ENCODE measurements around the gene PLXNA2. TPM values are rescaled to one million over a fixed set of nuclear protein-coding genes. Genes with fewer than 3 reads are reported as not detected.
A peak's percentile ranks its signal among the peaks of the same experiment; 100 is the strongest.

The PLXNA2 gene
- total and polyA plus RNA-seq, 11 donors: 9.2 to 28.2 (median 18.0) TPM

DNA sequence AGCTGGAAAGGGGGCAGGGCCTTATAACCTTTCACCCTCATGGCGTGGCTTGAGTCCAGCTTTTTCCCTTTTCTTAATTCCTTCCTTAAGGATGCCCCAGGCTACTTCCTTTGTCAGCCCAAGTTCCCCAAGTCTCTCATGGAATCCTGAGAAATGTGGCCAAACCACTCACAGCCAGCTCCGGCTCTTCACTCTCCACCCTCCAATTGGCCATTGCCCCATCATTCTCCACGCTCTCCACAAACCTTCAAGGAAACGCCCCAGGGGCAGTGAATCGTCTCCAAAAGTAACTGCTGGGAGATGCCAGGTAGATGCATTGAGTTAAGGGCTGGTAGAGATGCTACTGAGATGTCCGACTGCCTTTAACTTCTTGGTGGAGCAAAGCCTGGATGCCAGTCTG lies 219.8 kb downstream of the PLXNA2 start:
- ATAC-seq (no peak), DNase-seq (no peak)
- H3K36me3 ChIP-seq: peaks cover 0 to 34% (median 21%) of the 10 kb centered on the region in 9 donors
- intact Hi-C loops (cut with DNase I): loop anchor here in 9 of 10 donors (2.0 to 10.0 kb wide), 7 partner anchors 68 to 1183 kb away; no protein-coding TSS in a partner anchor
- peaks cover 0 to 48% (median 5%) of the 10 kb centered on the region in 12 donors for H3K4me1 ChIP-seq
- WGBS, 4 donors: 95 to 98% (median 97%) methylated on average over 6 of the region's 6 CpGs
- H3K4me3 ChIP-seq: no peak overlapping the region
- no peaks in the 10 kb centered on the region for H3K27me3 ChIP-seq
- TF ChIP-seq, protein P1, sequence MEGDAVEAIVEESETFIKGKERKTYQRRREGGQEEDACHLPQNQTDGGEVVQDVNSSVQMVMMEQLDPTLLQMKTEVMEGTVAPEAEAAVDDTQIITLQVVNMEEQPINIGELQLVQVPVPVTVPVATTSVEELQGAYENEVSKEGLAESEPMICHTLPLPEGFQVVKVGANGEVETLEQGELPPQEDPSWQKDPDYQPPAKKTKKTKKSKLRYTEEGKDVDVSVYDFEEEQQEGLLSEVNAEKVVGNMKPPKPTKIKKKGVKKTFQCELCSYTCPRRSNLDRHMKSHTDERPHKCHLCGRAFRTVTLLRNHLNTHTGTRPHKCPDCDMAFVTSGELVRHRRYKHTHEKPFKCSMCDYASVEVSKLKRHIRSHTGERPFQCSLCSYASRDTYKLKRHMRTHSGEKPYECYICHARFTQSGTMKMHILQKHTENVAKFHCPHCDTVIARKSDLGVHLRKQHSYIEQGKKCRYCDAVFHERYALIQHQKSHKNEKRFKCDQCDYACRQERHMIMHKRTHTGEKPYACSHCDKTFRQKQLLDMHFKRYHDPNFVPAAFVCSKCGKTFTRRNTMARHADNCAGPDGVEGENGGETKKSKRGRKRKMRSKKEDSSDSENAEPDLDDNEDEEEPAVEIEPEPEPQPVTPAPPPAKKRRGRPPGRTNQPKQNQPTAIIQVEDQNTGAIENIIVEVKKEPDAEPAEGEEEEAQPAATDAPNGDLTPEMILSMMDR (IDR thresholded peaks at IDR 0.05): no peak
- TF ChIP-seq POLR2A (IDR thresholded peaks at IDR 0.05): no peak
- no peak overlapping the region for H3K27ac ChIP-seq
- no peaks in the 10 kb centered on the region for H3K9me3 ChIP-seq

DNA sequence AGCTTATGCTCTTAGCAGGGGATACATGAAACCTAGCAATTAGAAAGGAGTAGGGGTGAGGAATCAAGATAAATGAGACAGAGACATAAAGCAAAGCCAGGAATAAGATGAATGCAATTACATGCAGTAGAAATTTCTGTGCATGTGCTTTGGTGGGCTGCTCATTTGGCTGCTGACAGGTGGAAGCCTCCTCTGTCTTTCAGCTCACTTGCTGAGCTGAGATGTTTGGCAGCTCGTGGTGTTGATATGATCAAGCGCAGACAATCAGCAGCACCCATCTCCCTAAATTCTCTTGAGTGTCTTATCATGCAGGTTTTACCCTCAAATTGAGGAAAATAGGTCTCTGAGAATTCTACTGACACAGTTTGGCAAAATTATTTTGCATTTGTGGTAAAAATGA lies 224.9 kb downstream of the PLXNA2 start:
- WGBS, 4 donors: 80 to 86% (median 80%) methylated on average over 2 of the region's 2 CpGs
- Histone ChIP-seq H3K27me3 (no peaks in the 10 kb centered on the region), H3K27ac (no peak overlapping the region), H3K4me3 (no peak overlapping the region), H3K36me3 (no peaks in the 10 kb centered on the region), H3K9me3 (no peaks in the 10 kb centered on the region), H3K4me1 (peaks cover 0 to 16% (median 0%) of the 10 kb centered on the region in 12 donors)
- no peak for ATAC-seq
- DNase-seq: no peak
- TF ChIP-seq, protein P1 (IDR thresholded peaks at IDR 0.05): no peak
- no peak for TF ChIP-seq POLR2A (IDR thresholded peaks at IDR 0.05)
- intact Hi-C loops (cut with DNase I): no loop called here

DNA sequence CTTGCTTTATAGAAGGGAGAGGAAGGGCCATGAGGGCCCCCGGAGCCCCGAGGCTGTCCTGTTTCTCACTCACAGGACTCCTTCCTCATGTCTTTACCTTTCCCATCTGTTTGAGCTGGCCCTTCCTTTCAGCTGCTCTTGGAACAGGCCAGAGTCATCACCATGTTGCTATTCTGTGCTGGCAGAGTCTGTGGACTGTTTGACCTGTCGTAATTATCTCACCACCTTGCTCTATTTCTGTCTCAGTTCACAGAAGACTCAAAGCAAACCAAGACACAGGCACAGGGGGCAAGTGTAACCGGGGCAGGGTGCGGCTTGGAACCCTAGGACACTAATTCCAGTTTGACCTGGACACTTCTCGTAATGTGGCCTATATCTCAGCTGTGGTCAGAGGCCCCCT lies 228.9 kb downstream of the PLXNA2 start:
- peaks cover 0 to 7% (median 0%) of the 10 kb centered on the region in 12 donors for H3K4me1 ChIP-seq
- TF ChIP-seq, protein P1 (IDR thresholded peaks at IDR 0.05): no peak
- no peak for TF ChIP-seq POLR2A (IDR thresholded peaks at IDR 0.05)
- no peaks in the 10 kb centered on the region for H3K27me3 ChIP-seq
- H3K4me3 ChIP-seq: no peak overlapping the region
- peak in 3 of 4 donors; percentile 36 to 52 (median 44) for ATAC-seq
- H3K36me3 ChIP-seq: no peaks in the 10 kb centered on the region
- WGBS, 4 donors: 68 to 75% (median 71%) methylated on average over 6 of the region's 6 CpGs
- no peak overlapping the region for H3K27ac ChIP-seq
- no peaks in the 10 kb centered on the region for H3K9me3 ChIP-seq
- no peak for DNase-seq
- intact Hi-C loops (cut with DNase I): no loop called here

DNA sequence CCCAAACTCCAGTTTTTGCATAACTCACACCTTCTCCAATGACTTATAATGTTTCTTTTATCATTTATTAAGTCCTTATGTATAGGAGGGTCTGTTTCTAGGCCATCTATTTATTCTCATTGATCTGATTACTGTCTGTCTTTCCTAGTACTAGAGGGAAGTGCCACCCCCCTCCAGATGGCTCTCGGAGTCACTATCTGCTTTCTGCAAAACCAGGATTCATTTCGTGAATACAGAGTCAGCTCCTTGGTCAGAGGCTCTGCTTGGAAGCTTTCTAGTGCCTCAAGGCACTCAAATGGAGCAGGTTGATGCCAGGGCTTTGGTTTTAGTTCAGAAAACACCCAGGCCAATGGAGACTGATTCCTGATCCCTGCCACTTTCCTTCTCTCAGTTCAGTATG lies 231.0 kb downstream of the PLXNA2 start:
- DNase-seq (no peak), ATAC-seq (no peak)
- Histone ChIP-seq H3K9me3 (no peaks in the 10 kb centered on the region), H3K4me1 (peaks cover 0 to 13% (median 0%) of the 10 kb centered on the region in 12 donors), H3K4me3 (no peak overlapping the region), H3K36me3 (no peaks in the 10 kb centered on the region), H3K27ac (no peak overlapping the region), H3K27me3 (no peaks in the 10 kb centered on the region)
- no peak for TF ChIP-seq POLR2A (IDR thresholded peaks at IDR 0.05)
- TF ChIP-seq, protein P1 (IDR thresholded peaks at IDR 0.05): no peak
- 76 to 87% (median 85%) methylated on average over 2 of the region's 2 CpGs for WGBS, 4 donors
- intact Hi-C loops (cut with DNase I): no loop called here
